GM19239 (cell line): ENCODE results near the gene CFD.
"Not testable (repeated sequence)": the region's sequence is repeated elsewhere in the genome, so short reads cannot be mapped to it uniquely, and the experiment has no call there.

Experiments used
- DNase-seq: peaks from one replicate; pipeline ENCODE4 v3.0.0; 2011; ENCODE audit warnings: low spot score; ENCODE audit not compliant: insufficient read length
- FAIRE-seq: peaks from 2 replicates; lab custom pipeline; 2011; peaks lifted over from hg19 to GRCh38; lab: Jason Lieb, UNC

The CFD gene

GRCh38 chr19:850221-850978 is 9.1 kb upstream of the CFD start:
- no peak for DNase-seq
- FAIRE-seq = no peak

GRCh38 chr19:850979-851335 is 8.5 kb upstream of the CFD start:
- DNase-seq = no peak

GRCh38 chr19:852136-853013 is 7.1 kb upstream of the CFD start, which contains the start of gene ELANE:
Gene ELANE (plus strand): TSS chr19:852303. CDS start chr19:852329, 26 bp downstream.
- DNase-seq (no peak), FAIRE-seq (no peak)

More at GRCh38 chr19:850979-851335, 8.5 kb upstream of the CFD start:
- FAIRE-seq = no peak

DNA sequence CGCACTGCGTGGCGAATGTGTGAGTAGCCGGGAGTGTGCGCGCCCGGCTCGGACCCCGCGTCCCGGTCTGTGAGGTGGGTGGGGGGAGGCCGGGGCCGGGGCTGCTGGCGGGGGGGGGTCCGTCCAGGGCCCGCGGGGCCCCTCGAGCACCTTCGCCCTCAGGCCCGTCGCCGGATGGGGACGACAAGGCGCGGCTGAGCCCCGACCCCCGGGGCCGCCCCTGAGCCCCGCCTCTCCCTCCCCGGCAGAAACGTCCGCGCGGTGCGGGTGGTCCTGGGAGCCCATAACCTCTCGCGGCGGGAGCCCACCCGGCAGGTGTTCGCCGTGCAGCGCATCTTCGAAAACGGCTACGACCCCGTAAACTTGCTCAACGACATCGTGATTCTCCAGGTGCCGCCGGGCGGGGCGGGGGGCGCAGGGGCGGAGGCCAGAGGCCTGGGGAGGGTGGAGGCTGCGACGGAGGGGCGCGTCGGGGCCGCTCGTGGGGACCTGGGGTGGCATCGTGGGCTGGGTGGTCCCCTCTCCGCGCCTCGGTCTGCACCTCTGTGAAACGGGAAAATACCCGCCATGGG is 6.4 kb upstream of the CFD start:
- DNase-seq (no peak), FAIRE-seq (no peak)

DNA sequence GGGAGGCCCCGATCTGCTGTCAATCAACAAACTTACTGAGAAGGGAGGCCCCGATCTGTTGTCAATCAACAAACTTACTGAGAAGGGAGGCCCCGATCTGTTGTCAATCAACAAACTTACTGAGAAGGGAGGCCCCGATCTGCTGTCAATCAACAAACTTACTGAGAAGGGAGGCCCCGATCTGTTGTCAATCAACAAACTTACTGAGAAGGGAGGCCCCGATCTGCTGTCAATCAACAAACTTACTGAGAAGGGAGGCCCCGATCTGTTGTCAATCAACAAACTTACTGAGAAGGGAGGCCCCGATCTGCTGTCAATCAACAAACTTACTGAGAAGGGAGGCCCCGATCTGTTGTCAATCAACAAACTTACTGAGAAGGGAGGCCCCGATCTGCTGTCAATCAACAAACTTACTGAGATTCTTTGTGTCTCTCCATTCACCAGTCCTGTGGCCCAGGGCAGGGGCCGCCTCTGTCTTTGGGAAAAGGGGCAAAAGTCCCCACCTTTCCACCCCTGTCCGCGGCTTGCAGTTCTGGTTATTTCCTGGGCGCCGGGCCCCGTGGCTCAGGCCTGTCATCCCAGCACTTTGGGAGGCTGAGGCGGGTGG is 5.7 kb upstream of the CFD start:
- DNase-seq, FAIRE-seq: not testable (repeated sequence)

DNA sequence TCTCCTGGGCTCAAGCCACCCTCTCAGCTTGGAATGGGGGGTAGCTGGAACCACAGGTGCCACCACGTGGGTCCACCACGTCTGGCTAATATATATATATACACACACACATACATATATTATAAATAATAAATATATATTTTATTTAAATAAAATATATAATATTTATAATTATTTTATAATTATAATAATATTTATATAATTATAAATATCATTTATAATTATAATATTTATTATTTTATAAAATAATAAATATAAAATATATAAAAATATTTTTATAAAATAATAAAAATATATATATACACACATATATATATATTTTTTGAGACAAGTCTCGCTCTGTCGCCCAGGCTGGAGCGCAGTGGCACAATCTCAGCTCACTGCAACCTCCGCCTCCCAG is 4.9 kb upstream of the CFD start:
- FAIRE-seq (no peak), DNase-seq (no peak)

- FAIRE-seq (no peak), DNase-seq (no peak)
Observed at GRCh38 chr19:855142-855541, 4.3 kb upstream of the CFD start.

DNA sequence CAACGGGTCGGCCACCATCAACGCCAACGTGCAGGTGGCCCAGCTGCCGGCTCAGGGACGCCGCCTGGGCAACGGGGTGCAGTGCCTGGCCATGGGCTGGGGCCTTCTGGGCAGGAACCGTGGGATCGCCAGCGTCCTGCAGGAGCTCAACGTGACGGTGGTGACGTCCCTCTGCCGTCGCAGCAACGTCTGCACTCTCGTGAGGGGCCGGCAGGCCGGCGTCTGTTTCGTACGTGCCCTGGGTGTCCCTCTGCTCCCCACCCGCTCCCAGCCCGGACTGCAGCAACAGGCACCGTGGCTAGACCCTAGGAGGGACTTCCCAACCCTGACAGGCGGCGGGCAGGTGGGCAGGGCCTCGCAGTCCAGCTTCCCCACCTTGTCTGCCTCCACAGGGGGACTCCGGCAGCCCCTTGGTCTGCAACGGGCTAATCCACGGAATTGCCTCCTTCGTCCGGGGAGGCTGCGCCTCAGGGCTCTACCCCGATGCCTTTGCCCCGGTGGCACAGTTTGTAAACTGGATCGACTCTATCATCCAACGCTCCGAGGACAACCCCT is 3.8 kb upstream of the CFD start:
- FAIRE-seq = no peak
- no peak for DNase-seq

GRCh38 chr19:858284-858683 is 1.2 kb upstream of the CFD start:
- DNase-seq = no peak
- no peak for FAIRE-seq

- FAIRE-seq (no peak), DNase-seq (no peak)
Observed at GRCh38 chr19:861141-861755, 1.8 kb downstream of the CFD start.

- peak; percentile 23 for FAIRE-seq
- DNase-seq = peak; percentile 69
Observed at GRCh38 chr19:861756-862580, 2.5 kb downstream of the CFD start.

DNA sequence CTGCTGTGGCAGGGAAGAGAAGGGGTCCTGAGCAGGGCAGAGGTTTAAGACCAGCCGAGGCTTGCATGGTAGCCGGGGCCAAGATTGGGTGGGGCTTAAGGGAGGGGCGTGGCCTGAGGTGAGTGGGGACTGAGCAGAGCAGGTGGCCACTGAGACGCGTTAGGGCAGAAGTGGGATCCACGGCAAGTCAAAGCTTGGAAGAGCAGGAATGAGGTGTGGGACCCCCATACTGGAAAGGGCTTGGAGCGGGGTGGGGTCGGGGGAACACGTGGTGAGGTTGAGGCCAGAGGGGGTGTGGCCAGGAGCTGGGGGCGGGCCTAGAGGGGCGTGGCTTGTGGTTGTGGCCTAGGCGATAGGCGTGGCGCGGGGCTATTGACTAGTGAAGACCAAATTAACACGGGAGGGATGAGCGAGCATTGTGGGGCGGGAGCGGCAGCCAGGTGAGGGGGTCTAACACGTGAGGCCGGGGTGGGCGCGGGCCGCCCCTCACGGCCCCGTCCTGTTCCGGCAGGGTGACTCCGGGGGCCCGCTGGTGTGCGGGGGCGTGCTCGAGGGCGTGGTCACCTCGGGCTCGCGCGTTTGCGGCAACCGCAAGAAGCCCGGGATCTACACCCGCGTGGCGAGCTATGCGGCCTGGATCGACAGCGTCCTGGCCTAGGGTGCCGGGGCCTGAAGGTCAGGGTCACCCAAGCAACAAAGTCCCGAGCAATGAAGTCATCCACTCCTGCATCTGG is 3.3 kb downstream of the CFD start:
- peak; percentile 87 for DNase-seq
- FAIRE-seq = peak; percentile 84

DNA sequence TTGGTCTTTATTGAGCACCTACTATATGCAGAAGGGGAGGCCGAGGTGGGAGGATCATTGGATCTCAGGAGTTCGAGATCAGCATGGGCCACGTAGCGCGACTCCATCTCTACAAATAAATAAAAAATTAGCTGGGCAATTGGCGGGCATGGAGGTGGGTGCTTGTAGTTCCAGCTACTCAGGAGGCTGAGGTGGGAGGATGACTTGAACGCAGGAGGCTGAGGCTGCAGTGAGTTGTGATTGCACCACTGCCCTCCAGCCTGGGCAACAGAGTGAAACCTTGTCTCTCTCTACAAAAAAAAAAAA is 3.8 kb downstream of the CFD start:
- FAIRE-seq = no peak

GRCh38 chr19:866769-867300 is 7.4 kb downstream of the CFD start:
- DNase-seq = no peak
- no peak for FAIRE-seq

More for the DNA sequence above, 3.8 kb downstream of the CFD start:
- DNase-seq = no peak

GRCh38 chr19:867301-867793 is 7.9 kb downstream of the CFD start:
- FAIRE-seq (no peak), DNase-seq (no peak)

- FAIRE-seq (no peak), DNase-seq (no peak)
Observed at GRCh38 chr19:867855-868457, 8.5 kb downstream of the CFD start.

DNA sequence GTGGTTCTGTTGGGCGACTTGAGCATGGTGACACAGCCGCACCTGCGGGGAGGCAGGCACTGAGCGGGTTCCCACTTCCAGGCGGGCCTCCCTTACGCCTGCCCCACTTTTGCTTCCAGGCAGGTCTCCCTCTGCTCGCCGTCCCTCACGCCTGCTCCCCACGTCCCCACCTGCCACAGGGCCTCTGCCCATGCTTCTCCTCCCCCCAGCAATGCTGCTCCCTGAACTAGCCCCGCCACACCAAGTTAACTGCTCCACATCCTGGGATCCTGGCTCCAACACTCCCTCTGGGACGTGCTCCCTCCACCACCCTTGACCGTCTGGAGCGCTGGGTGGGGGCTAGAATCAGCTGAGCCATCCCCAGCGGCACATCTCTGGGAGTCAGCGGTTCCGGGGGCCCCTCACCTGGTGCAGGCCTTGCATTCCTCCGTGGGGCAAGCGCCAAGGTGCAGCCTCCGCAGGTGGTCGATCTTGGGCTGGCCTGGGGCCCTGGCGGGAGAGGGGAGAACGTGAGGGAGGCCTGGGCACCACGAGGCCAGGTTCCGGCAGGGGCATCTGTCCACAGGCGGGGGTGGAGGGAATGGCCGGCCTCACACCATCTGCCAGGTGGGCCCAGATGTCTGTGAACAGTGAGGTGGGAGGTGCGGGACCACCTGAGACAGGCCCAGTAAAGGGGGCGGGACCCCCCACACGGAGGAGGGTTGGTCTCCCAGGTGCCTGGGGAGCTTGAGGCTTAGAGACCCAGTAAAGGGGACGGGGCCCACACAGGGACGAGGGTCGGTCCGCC is 9.2 kb downstream of the CFD start:
- no peak for DNase-seq
- FAIRE-seq = no peak
